Jurkat, Clone E6-1 (cell line): ENCODE results near the gene MICAL3.
A peak's percentile ranks its signal among the peaks of the same experiment; 100 is the strongest.
"Not testable (repeated sequence)": the region's sequence is repeated elsewhere in the genome, so short reads cannot be mapped to it uniquely, and the experiment has no call there.

Source experiments
- DNase-seq: peaks from one replicate; pipeline ENCODE4 v3.0.0-alpha.2; 2011; ENCODE audit warnings: low read depth, low spot score
- H3K4me3 ChIP-seq: 2 replicates; pipeline ENCODE4 v1.5.1; 2011; ENCODE audit warnings: mild to moderate bottlenecking, low read length, control low read depth, moderate library complexity

MICAL3 gene

DNA sequence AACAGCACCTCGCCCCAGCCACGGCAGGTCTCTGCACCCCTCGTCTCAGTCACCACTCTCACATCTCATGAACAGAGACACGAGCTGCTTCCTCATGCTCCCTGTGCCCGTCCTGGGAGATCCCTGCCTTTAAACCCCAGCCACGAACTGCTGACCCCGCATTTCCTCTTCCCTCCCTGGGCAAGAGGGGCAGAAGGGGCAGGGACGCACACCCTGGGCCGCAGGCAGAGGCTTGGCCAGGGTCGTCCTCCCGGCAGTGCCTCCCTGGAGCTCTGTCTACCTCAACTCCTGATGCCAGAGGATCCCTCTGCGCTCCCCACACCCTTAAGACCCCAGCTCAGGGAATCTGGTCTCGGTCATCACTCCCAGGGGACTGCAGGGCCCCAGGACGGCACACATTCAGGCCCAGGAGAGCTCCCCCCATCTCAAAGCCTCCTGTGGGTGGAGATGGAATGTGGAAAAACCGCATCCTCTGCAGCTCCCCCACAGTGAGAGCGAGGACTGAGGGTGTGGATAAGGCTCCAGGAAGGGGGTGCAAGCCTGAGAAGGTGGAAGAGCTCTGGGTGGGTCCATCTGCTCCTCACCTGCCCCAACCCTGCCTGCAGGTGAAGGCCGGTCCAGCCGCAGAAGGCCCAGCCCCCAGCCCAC, 251.3 kb downstream of the MICAL3 start:
- H3K4me3 ChIP-seq: peak overlapping the region; percentile 67
- no peak for DNase-seq

DNA sequence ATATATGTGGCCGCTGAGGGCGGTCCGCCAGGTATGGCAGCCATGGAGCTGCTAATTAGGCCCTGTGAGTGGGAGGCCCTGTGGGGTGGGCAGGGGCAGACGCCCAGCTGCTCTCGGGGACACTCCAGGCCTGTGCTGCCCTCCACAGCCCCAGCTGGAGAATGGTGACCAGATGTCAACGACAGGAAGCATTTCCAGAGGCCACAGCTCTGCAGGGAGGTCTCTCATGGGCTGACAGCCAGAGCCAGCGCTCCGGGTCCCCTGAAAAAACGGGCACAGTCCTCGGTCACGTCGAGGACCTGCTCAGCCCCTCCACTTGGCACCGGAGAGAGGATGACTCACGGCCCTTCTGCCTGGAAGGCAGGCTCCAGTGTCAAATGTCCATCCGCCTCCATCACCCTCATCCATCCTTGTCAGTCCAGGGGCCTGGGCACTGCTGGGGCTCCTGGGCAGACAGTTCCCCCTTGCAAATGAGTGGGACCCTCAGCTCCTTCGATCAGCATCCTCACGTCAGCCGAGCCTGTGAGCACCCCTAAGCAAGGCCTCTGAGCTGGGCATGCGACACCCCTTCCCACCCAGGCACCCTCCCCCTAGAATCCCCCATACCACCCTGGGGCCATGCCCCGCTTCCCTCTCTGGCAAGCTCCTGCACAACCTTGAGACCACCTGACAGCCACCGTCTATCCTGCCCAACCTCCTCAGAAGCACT, 252.0 kb downstream of the MICAL3 start:
- H3K4me3 ChIP-seq: peak overlapping the region; percentile 67

DNA sequence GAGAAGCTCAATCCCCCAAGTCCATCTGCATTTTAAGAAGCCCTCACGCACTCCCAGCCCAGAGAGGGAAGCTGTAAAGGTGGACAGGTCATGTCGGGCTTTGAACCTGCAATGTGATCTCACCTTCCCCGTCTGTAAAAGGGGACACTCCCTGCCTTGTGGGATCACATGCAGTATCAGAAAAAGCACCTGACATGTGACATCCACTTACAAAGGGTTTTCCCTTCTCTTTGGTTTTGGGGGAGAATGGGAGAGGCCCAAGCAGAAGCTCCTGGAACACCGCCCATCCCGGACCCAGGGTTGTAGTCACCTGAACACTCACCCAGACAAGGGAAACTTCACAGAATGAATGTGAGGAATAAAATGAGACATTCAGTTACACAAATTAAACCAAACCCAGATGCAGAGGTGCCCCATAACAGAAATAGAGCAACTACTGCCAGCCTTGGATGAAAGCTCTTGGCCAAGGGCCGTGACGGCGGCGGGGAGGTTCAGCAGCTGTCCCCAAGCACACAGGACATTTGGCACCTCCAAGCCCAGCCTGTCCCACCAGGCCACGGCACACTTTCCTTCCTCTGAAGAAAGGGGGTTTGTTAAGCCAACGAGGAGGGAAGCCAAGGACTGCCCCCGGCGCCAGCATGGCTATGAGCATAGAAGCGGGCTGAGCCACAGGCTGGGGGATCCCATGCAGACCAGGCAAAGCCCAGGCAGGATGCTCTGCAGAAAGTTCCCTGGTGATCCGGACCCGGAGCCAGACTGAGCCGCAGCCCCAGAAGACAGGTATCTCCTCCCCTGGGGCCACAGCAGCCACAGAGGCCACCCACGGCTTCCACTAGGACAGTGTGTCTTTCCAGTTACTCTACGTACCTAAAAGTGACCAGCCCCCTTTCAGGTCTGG, 253.9 kb downstream of the MICAL3 start:
- DNase-seq: no peak
- H3K4me3 ChIP-seq: no peak overlapping the region

More for the DNA sequence above, 252.0 kb downstream of the MICAL3 start:
- DNase-seq: no peak

DNA sequence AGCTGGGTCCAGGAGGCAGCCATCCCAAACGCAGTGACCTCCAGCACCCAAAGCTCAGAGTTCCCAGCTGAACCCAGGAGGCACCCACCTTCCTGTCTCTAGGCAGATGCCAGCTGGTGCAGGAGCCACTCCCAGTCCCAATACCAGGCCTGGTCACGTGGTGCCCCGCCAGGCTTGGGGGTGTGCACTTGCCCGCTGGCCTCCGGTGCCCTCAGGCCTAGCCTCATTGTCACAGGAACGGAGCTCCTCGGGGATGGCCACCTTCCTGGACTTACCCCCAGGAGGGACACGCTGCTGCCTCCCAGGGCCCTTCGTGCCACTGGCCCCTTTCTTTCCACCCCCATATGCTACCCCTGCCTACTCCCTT, 254.7 kb downstream of the MICAL3 start:
- DNase-seq: no peak
- H3K4me3 ChIP-seq: no peak overlapping the region

DNA sequence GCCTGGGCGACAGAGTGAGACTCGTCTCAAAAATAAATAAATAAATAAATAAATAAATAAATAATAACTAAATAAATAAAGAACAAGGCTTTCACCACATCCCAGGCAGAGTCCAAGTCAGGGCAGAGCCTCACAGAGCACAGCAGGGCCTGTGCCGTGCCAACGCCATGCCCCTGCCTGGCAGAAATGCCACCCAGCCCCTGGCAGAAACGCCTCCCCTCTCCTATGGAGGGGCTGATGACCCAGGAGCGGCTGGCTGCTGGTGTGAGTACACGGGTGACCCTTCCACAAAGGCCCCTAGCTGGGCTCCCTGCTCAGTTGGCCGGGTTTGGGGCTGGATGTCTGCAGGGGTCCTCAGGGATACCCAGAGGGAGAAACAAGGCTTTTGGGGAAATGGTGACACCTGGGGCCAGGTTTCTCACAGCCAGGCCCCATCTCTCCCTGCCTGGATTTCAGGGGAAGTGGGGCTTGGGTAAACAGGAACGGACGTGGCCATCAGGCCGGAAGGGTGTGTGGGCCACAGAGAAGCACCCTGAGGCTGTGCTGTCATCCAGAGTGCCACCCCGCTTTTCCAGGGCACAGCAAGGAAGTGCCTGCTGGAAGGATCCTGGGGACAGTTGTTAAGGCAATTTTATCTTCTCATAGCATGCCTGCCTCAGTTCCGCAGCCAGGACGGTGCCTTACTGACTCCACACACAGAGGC, 255.2 kb downstream of the MICAL3 start:
- DNase-seq: no peak
- no peak overlapping the region for H3K4me3 ChIP-seq

DNA sequence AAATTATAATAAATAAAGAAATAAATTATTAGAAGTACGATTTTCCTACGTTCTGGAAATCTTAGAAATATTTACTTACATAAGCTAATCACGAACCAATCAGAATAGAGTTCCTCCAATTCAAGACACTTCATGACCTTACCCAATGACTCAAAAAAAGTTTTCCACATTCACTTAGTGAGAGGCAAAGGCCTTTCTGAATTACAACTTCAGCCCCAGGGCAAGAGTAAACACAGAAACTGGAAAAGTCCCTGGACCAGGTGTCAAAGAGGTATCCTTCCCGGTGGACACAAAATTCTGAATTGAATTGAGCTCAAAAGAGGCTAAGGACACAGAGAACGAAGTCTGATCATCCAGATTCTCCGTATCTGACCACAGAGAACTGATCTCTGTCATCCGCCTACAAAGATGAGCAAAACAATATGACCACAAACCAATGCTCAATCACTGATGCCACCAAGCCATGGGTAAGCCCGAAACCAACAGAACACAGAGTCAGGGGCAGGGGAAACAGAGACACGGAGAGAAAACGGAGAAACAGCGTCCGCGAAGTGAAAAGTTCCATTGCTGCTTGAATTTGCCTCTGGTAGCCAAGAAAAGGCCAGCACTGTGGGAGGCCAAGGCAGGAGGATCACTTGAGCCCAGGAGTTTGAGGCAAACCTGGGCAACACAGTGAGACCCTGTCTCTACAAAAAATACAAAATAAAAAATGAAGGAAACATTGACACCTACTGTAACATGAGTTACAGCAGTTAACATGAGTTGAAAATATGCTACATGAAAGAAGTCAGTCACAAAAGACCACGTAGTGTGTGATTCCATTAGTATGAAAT, 256.9 kb downstream of the MICAL3 start:
- no peak for DNase-seq
- H3K4me3 ChIP-seq: no peak overlapping the region

DNA sequence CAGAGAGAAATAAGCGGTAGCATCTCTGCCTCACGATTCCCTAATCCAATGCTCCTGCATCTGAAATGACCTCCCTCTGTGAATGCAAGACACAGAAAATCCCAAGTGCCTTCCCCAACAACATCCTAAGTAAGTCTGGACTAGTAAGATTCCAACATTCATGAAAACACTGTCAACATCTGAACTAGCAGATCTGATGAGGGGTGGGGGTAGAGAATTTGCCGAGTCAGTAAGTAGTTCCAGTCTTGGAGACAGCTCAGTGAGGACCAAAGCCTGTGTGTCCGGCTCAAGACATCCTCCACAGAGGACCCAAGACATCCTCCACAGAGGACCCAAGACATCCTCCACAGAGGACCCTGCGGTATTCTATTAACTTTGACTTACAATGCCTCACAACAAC, 259.5 kb downstream of the MICAL3 start:
- DNase-seq, H3K4me3 ChIP-seq: not testable (repeated sequence)

DNA sequence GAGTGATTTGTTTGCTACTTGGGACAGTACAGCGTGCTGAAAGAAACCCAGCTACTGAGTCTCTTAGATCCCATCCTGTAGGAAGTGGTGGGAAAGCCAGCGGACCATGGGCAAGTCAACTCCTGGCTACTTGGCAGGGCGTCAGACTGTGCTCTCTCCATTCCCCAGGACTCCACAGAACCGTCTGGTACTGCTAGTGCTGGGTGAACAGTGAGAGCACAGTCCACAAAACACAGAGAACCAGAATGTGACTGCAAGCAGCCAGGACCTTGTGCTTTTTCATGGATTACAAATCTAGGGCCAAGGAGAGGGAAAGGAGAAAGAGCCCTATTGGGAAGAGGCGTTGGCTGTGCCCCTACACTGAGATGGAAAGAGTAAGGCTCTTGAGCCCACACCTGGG, 260.3 kb downstream of the MICAL3 start:
- no peak for DNase-seq
- peak overlapping the region; percentile 18; the same call in 1 of the 2 replicates for H3K4me3 ChIP-seq

DNA sequence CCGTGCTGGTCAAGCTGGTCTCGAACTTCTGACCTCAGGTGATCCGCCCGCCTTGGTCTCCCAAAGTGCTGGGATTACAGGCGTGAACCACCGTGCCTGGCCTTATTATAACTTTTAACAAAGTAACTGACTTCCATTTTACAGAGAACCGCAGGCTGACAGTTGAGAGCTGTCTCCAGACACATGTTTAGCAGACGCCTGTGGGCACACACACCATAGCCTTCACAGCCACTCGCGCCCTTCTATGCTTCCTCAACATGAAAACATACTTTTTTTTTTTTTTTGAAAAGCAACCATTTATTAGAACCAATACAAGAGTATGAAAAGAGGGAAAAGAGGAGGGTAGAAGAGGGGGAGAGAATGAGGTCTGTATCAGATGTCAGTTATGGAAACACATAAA, 260.9 kb downstream of the MICAL3 start:
- H3K4me3 ChIP-seq: not testable (repeated sequence)
- peak; percentile 81 for DNase-seq

DNA sequence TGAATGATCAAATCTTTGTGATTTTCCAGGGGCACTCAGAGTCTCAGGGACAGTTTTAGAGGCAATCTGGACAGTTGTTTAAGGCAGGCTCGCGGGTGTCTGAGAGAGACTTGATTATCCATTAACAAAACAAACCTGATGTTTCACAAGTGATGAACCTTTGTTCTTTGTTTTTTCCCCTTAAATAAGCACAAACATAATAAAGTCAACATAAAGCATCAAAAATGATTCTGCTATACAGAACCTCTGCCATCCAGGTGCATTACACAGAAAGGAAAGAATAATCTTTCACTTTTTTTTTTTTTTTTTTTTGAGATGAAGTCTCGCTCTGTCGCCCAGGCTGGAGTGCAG, 263.2 kb downstream of the MICAL3 start:
- no peak for DNase-seq
- H3K4me3 ChIP-seq: no peak overlapping the region

DNA sequence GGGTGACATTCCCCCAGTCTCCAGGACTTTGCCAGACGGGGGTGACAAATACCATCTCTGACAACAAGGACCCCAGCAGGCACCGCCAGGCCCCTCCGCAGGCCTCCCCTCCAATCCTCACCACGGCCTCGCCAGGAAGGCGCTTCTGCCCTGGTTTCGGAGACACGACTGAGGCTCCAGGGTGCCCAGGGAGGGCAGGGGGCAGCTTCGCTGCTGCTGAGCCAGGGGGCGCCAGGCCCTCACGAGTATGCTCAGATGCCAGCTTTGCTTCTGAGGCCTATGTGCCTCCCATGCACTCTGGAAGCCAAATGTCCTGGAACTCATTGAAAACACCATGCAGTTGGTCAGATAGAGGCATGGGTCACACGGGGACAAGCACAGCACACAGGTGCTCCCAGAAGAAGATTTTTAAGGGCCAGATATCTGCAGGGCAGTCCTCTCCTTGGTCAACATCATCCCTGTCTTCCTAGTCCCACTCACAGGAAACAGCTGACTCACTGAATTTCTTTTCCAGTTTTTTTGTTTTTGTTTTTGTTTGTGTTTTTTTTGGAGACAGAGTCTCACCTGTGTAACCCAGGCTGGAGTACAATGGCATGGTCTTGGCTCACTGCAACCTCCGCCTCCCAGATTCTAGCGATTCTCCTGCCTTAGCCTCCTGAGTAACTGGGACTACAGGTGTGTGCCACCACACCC, 270.0 kb downstream of the MICAL3 start:
- H3K4me3 ChIP-seq: no peak overlapping the region
- DNase-seq: no peak

DNA sequence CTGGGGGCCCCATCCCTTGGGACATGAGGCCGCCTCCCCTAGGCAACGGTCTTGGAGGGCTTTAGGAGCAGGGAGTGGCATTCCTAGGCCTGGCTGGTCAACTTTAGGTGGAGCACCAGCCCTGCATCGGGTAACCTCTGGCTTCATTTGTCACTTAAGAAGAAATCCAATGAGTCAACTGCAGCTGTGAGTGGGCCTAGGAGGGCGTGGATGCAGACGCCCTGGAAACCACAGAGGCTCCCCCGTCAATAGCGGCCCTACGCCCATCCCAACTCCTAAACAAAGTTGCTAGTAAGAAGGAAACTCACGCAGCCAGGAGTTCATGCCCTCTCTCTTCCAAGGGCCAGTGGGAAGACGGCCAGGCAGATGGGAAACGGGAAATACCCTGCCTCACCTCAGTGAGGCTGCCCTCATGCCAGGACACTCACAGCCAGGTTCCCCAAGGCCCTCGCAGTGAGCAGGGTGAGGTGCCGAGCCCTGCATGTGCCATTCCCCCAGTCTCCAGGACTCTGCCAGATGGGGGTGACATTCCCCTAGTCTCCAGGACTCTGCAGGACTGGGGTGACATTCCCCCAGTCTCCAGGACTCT, 270.9 kb downstream of the MICAL3 start:
- H3K4me3 ChIP-seq: no peak overlapping the region
- no peak for DNase-seq

DNA sequence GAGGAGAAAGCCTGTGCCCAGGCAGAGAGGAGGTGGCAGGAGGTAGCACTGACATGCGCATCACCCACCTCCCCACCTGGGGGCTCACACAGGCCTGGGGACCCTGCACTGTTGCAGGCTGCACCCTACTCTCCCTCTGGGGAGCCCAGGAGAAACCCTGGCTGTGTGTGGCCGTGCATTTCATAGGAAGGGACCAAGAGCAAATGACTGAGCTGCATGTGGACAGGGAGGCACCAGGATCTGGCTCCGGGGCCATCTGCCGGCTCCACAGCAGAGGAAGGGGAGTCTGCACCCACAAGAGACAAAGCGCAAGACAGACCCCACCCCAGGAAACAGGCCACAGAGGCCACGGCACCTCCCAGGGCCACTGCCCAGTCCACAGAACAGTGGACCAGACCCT, 272.8 kb downstream of the MICAL3 start:
- DNase-seq: no peak
- H3K4me3 ChIP-seq: no peak overlapping the region

DNA sequence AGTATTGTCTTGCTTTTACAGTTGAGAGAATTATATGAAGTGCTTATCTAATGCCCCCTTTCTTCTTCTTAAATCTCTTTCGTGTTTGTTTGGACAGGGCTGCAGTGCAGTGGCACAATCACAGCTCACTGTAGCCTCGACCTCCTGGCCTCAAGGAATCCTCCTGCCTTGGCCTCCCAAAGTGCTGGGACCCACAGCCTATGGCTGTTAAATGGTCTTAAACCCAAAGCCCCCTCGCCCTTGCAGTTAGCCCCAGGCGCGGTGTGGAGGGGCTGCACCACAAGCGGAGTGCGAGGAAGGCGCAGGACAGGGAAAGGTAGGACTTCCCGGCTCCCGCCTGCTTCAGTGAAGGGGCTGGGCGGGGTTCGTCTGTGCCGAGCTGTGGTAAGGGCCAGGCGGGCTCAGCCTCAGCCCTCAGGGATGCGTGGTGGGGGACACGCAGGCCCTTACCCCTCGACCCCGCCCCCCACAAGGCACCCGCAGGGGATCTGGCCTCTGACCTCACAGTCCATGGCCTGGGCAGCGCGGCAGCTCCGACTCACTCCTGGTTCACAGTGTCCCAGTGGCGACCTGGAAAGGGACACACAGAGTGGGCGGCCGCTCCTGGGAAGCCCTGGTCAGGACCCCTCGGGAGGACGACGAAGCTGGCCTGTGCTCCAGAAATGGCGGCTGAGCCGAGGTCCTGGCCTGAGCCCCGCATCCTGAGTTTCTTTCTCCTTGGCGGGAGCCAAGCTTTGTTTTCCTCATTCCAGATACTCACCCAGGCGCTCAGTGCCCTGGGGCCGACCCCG, 274.6 kb downstream of the MICAL3 start:
- DNase-seq: no peak
- H3K4me3 ChIP-seq: no peak overlapping the region

DNA sequence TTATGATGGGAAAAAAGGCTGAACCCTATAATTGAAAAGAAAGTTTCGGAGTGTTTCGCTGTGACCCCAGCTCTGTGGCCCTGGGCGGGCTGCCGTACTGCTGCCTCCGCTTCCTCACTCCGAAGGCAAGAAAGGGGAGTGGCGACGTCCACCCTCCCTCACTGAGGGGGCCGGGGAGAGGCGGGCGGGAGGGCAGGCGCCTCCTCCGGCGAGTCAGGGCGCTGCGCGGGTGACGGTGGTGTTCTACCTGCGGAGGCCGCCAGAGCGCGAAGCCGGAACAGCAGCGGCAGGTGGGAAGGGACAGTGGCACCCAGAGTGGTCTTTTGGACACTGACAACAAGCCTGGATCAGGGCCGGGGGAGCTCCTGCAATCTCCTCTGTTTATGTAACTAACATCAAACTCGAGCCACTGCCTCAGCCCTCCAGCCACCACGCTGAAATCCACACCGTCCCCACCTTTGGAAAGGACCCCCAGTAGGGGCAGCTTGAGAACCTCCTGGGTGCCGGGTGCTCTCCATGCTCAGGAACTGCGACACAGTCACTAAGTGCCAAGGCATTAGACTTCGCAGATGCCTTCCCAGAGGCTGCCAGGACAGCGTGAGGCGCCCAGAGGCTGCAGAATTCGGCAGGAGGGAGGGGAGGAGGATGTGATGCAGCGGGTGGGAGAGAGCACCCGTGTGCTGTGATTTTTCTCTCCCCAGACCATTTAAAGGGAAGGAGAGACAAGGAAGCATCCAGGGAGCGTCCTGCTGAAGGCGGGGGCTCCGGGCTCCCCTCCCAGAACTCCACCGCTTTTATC, 275.6 kb downstream of the MICAL3 start:
- no peak overlapping the region for H3K4me3 ChIP-seq
- no peak for DNase-seq

DNA sequence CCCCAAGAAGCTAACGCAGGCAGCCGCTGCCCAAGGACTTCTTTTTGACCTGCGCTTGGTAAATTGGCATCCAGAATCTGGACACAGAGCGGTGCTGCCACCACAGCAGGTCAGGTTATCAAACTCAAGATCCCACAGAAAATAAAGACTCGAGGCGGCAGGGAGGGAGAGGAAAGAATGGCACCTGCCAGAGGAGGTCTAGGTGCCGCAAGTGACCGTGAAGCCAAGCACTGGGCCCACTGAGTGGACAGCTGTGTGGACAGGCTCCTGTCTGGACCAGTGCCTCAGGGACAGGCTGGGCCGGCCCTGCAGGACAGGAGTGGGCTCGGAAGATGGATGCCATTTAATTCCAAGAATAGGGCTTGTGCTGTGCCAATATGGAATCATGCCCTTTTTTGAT, 277.4 kb downstream of the MICAL3 start:
- no peak overlapping the region for H3K4me3 ChIP-seq
- DNase-seq: no peak
